Hepatocyte (in vitro differentiated cells): Measurements from ENCODE around the gene SETD1A. TPM values are rescaled to one million over a fixed set of nuclear protein-coding genes. Genes with fewer than 3 reads are reported as not detected.
A peak's percentile ranks its signal among the peaks of the same experiment; 100 is the strongest.

ENCODE experiments used
- DNase-seq: peaks from one replicate; pipeline ENCODE4 v3.0.0-alpha.2; 2016; ENCODE audit warnings: low spot score
- H2AFZ ChIP-seq: fragments of 200-600 bp; sonication (generic); 2 replicates; pipeline ENCODE4 v1.6.0; 2016; ENCODE audit warnings: antibody characterized with exemption, mild to moderate bottlenecking
- H3K27ac ChIP-seq: fragments of 200-600 bp; sonication (generic); 2 replicates; pipeline ENCODE4 v1.5.1; 2016; ENCODE audit warnings: mild to moderate bottlenecking
- H3K27me3 ChIP-seq: fragments of 200-600 bp; sonication (generic); 2 replicates; pipeline ENCODE4 v1.6.1; 2016
- H3K36me3 ChIP-seq: fragments of 200-600 bp; sonication (generic); replicated peaks from 2 replicates; pipeline ENCODE4 v1.5.1; 2016; ENCODE audit warnings: low read depth; ENCODE audit not compliant: insufficient read depth
- H3K4me1 ChIP-seq: fragments of 200-600 bp; sonication (generic); 2 replicates; pipeline ENCODE4 v1.5.1; 2016; ENCODE audit warnings: mild to moderate bottlenecking, moderate library complexity; ENCODE audit not compliant: insufficient read depth
- H3K4me2 ChIP-seq: fragments of 200-600 bp; sonication (generic); 2 replicates; pipeline ENCODE4 v1.6.0; 2016
- H3K4me3 ChIP-seq: fragments of 200-600 bp; sonication (generic); 2 replicates; pipeline ENCODE4 v1.5.1; 2016; ENCODE audit warnings: mild to moderate bottlenecking
- H3K79me2 ChIP-seq: fragments of 200-600 bp; sonication (generic); 2 replicates; pipeline ENCODE4 v1.6.0; 2017; ENCODE audit warnings: mild to moderate bottlenecking
- H3K9me2 ChIP-seq: fragments of 200-600 bp; sonication (generic); replicated peaks from 2 replicates; pipeline ENCODE4 v1.6.0; 2017; ENCODE audit warnings: mild to moderate bottlenecking; ENCODE audit not compliant: insufficient read depth
- H3K9me3 ChIP-seq: fragments of 200-600 bp; sonication (generic); 2 replicates; pipeline ENCODE4 v1.5.1; 2016; ENCODE audit warnings: low read depth, mild to moderate bottlenecking
- H4K20me1 ChIP-seq: fragments of 200-600 bp; sonication (generic); 2 replicates; pipeline ENCODE4 v1.6.0; 2016; ENCODE audit warnings: mild to moderate bottlenecking; ENCODE audit not compliant: insufficient read depth, poor library complexity, severe bottlenecking
- CTCF ChIP-seq: fragments of 200-600 bp; sonication (generic); IDR thresholded peaks from 2 replicates; pipeline ENCODE4 v1.5.1; 2016; ENCODE audit warnings: antibody characterized with exemption, mild to moderate bottlenecking; ENCODE audit not compliant: poor library complexity
- EZH2 ChIP-seq: fragments of 200-600 bp; sonication (generic); IDR thresholded peaks from 2 replicates; pipeline ENCODE4 v1.6.1; 2016; ENCODE audit warnings: antibody characterized with exemption, mild to moderate bottlenecking, borderline replicate concordance
- EZH2phosphoT487 ChIP-seq: fragments of 200-600 bp; sonication (generic); IDR thresholded peaks from one replicate; pipeline ENCODE4 v1.6.1; 2018; ENCODE audit warnings: antibody characterized with exemption, mild to moderate bottlenecking, low read depth, moderate library complexity; ENCODE audit not compliant: unreplicated experiment, severe bottlenecking
- WGBS: methylation state at CpG from one replicate; pipeline ENCODE4 v1.1.6; 2016; ENCODE audit warnings: low lambda C conversion rate; ENCODE audit errors: missing lambda C conversion rate; 5-methylcytosine and 5-hydroxymethylcytosine counted together
- polyA plus RNA-seq: library from polyadenylated mRNA; unstranded; fragments of >200 nt; fragmentation: Nextera tagmentation; extraction: Ambion mirVana; gene quantifications from 2 replicates; pipeline ENCODE4 v1.2.1, GENCODE V29; 2016
- total RNA-seq: library from RNA; depleted of rRNA; stranded (reverse); fragments of >200 nt; gene quantifications from 2 replicates; pipeline ENCODE4 v1.2.3, GENCODE V29; 2014

SETD1A gene
- total and polyA plus RNA-seq, 2 experiments from 2014 or later, result 2.2 to 2.7 TPM

- H2AFZ ChIP-seq, result no peak overlapping the region
- peaks cover 14% of the 10 kb centered on the region for H3K79me2 ChIP-seq
- DNase-seq, result peak; percentile 89
- H3K9me3 ChIP-seq, result no peaks in the 10 kb centered on the region
- H3K4me3 ChIP-seq, result no peak overlapping the region
- H3K4me2 ChIP-seq, result peak overlapping the region; percentile 66
- H3K36me3 ChIP-seq, result no peaks in the 10 kb centered on the region
- no peaks in the 10 kb centered on the region for H3K9me2 ChIP-seq
- H3K27me3 ChIP-seq, result no peaks in the 10 kb centered on the region
- H3K27ac ChIP-seq, result peak overlapping the region; percentile 92
- 32% methylated on average over 15 of the region's 15 CpGs for WGBS
- H4K20me1 ChIP-seq, result no peaks in the 10 kb centered on the region
- H3K4me1 ChIP-seq, result peaks cover 15% of the 10 kb centered on the region
- TF ChIP-seq CTCF, result peak; percentile 82
- TF ChIP-seq EZH2phosphoT487, result no peak
- TF ChIP-seq EZH2, result no peak
Measured at GRCh38 chr16:30941600-30942425, 15.7 kb upstream of the SETD1A start.

GRCh38 chr16:30942426-30942806, 15.1 kb upstream of the SETD1A start:
- peak; percentile 59 for DNase-seq
- Histone ChIP-seq H3K79me2 (peaks cover 14% of the 10 kb centered on the region), H3K9me2 (no peaks in the 10 kb centered on the region), H3K4me3 (no peak overlapping the region), H3K27ac (peak overlapping the region; percentile 92), H3K36me3 (no peaks in the 10 kb centered on the region), H3K4me1 (peaks cover 15% of the 10 kb centered on the region), H3K27me3 (no peaks in the 10 kb centered on the region), H4K20me1 (no peaks in the 10 kb centered on the region), H3K4me2 (peak overlapping the region; percentile 66), H3K9me3 (no peaks in the 10 kb centered on the region), H2AFZ (no peak overlapping the region)
- WGBS, result 87% methylated on average over 4 of the region's 4 CpGs
- TF ChIP-seq EZH2phosphoT487 (no peak), CTCF (no peak), EZH2 (no peak)

- H3K4me3 ChIP-seq, result no peak overlapping the region
- no peak overlapping the region for H2AFZ ChIP-seq
- TF ChIP-seq EZH2 (no peak), EZH2phosphoT487 (no peak), CTCF (no peak)
- H3K27ac ChIP-seq, result no peak overlapping the region
- H3K4me1 ChIP-seq, result peaks cover 21% of the 10 kb centered on the region
- H3K9me3 ChIP-seq, result no peaks in the 10 kb centered on the region
- H4K20me1 ChIP-seq, result no peaks in the 10 kb centered on the region
- H3K27me3 ChIP-seq, result no peaks in the 10 kb centered on the region
- DNase-seq, result no peak
- H3K79me2 ChIP-seq, result peaks cover 21% of the 10 kb centered on the region
- no peaks in the 10 kb centered on the region for H3K9me2 ChIP-seq
- no peak overlapping the region for H3K4me2 ChIP-seq
- no peaks in the 10 kb centered on the region for H3K36me3 ChIP-seq
Measured at GRCh38 chr16:30944352-30944751, 13.2 kb upstream of the SETD1A start.
